Activated CD8-positive, alpha-beta T cell treated with anti-CD3 and anti-CD28 coated beads for 36 hours (primary cell): ENCODE measurements around the gene EIF2B1. TPM values are rescaled to one million over a fixed set of nuclear protein-coding genes. Genes with fewer than 3 reads are reported as not detected.

Source experiments
- ATAC-seq: fragments of 200-7000 bp; cut with Tn5 transposase; one replicate; pipeline ENCODE4 v1.10.0; 2021; ENCODE audit warnings: mild to moderate bottlenecking, moderate library complexity
- CTCF ChIA-PET: fragments of 350-600 bp; sonication (Branson Sonifier 250); formaldehyde crosslinking; loops from one replicate; lab custom pipeline; 2021; ENCODE audit warnings: antibody characterized with exemption; lab: Charles Lee
- POLR2A ChIA-PET: fragments of 350-600 bp; sonication (Branson Sonifier 250); formaldehyde crosslinking; loops from one replicate; lab custom pipeline; 2021; ENCODE audit warnings: antibody characterized with exemption; lab: Charles Lee
- DNase-seq: peaks from one replicate; pipeline ENCODE4 v3.0.0-alpha.2; 2020
- H3K27ac Mint-ChIP-seq: one replicate; pipeline ENCODE4 v1.8.0; 2021; ENCODE audit warnings: mild to moderate bottlenecking, mixed read lengths
- H3K27me3 Mint-ChIP-seq: one replicate; pipeline ENCODE4 v1.8.0; 2021; ENCODE audit warnings: mixed read lengths
- H3K36me3 Mint-ChIP-seq: one replicate; pipeline ENCODE4 v1.8.0; 2021; ENCODE audit warnings: low read depth, mixed read lengths
- H3K4me1 Mint-ChIP-seq: one replicate; pipeline ENCODE4 v1.8.0; 2021; ENCODE audit warnings: low read depth, mixed read lengths
- H3K4me3 Mint-ChIP-seq: one replicate; pipeline ENCODE4 v1.8.0; 2021; ENCODE audit warnings: mild to moderate bottlenecking, moderate library complexity, mixed read lengths
- H3K9me3 Mint-ChIP-seq: one replicate; pipeline ENCODE4 v1.8.0; 2021; ENCODE audit warnings: mixed read lengths
- CTCF ChIP-seq: fragments of 200-600 bp; IDR thresholded peaks from one replicate; pipeline ENCODE4 v1.8.0; 2022; ENCODE audit warnings: antibody characterized with exemption, mild to moderate bottlenecking
- intact Hi-C: fragments of 100-400 bp; cut with micrococcal nuclease; formaldehyde crosslinking; loops from one replicate; pipeline ENCODE4 v1.10.0; 2022
- total RNA-seq, 2 experiments: library from RNA; stranded (reverse); gene quantifications; one replicate each; pipeline ENCODE4 v1.2.3, GENCODE V29; 2021

EIF2B1 gene
- total RNA-seq, 2 experiments from 2014 or later, result 54.5 to 61.8 TPM

GRCh38 chr12:123675436-123675835, 42.0 kb upstream of the EIF2B1 start:
- Mint-ChIP-seq H3K27me3 (no peaks in the 10 kb centered on the region), H3K27ac (no peak overlapping the region), H3K36me3 (peaks cover 2% of the 10 kb centered on the region), H3K9me3 (no peaks in the 10 kb centered on the region), H3K4me1 (peaks cover 14% of the 10 kb centered on the region), H3K4me3 (no peak overlapping the region)
- ATAC-seq, result no peak
- POLR2A ChIA-PET, result no interaction called here
- no peak for DNase-seq
- CTCF ChIA-PET, result no interaction called here
- TF ChIP-seq CTCF, result no peak
- intact Hi-C loops, result no loop called here

GRCh38 chr12:123671876-123672275, 38.4 kb upstream of the EIF2B1 start:
- H3K4me1 Mint-ChIP-seq, result peaks cover 14% of the 10 kb centered on the region
- intact Hi-C loops, result no loop called here
- no peaks in the 10 kb centered on the region for H3K9me3 Mint-ChIP-seq
- no peak for DNase-seq
- no peak for TF ChIP-seq CTCF
- no peaks in the 10 kb centered on the region for H3K27me3 Mint-ChIP-seq
- ChIA-PET CTCF (interaction anchor here (1.3 kb wide), 1 partner anchor 42 kb away, joined by 6 read pairs; no protein-coding TSS in a partner anchor), POLR2A (interaction anchor here (1.2 to 1.8 kb wide), 2 partner anchors 43 to 77 kb away, joined by 4 to 6 read pairs; no protein-coding TSS in a partner anchor)
- H3K27ac Mint-ChIP-seq, result no peak overlapping the region
- peak overlapping the region; percentile 82 for H3K4me3 Mint-ChIP-seq
- no peaks in the 10 kb centered on the region for H3K36me3 Mint-ChIP-seq
- no peak for ATAC-seq

GRCh38 chr12:123670882-123671728, 37.6 kb upstream of the EIF2B1 start, which contains the start of gene TCTN2:
Gene TCTN2, plus strand, starts transcription at chr12:123671113. Its CDS starts 128 bp downstream, at chr12:123671241.
- intact Hi-C loops, result no loop called here
- peaks cover 14% of the 10 kb centered on the region for H3K4me1 Mint-ChIP-seq
- no peaks in the 10 kb centered on the region for H3K27me3 Mint-ChIP-seq
- H3K9me3 Mint-ChIP-seq, result no peaks in the 10 kb centered on the region
- H3K4me3 Mint-ChIP-seq, result peak within 1 kb of the TSS; percentile 82
- H3K36me3 Mint-ChIP-seq, result no peaks in the 10 kb centered on the region
- ChIA-PET CTCF (interaction anchor here (1.3 kb wide), 1 partner anchor 43 kb away, joined by 6 read pairs; no protein-coding TSS in a partner anchor), POLR2A (interaction anchor here (1.2 to 1.8 kb wide), 2 partner anchors 43 to 78 kb away, joined by 4 to 6 read pairs; no protein-coding TSS in a partner anchor)
- no peak for TF ChIP-seq CTCF
- DNase-seq, result peak; percentile 97
- H3K27ac Mint-ChIP-seq, result peak within 1 kb of the TSS; percentile 30
- ATAC-seq, result peak; percentile 100

- ATAC-seq, result no peak
- Mint-ChIP-seq H3K27ac (no peak overlapping the region), H3K4me3 (no peak overlapping the region)
Measured at GRCh38 chr12:123667771-123668170, 34.3 kb upstream of the EIF2B1 start.

More at GRCh38 chr12:123667771-123668170, 34.3 kb upstream of the EIF2B1 start:
- ChIA-PET CTCF (no interaction called here), POLR2A (no interaction called here)
- intact Hi-C loops, result no loop called here
- peaks cover 14% of the 10 kb centered on the region for H3K4me1 Mint-ChIP-seq
- H3K9me3 Mint-ChIP-seq, result no peaks in the 10 kb centered on the region
- H3K36me3 Mint-ChIP-seq, result peaks cover 11% of the 10 kb centered on the region
- TF ChIP-seq CTCF, result no peak
- no peak for DNase-seq
- no peaks in the 10 kb centered on the region for H3K27me3 Mint-ChIP-seq
